HEK293 (cell line): ENCODE measurements around the gene C1orf35.

Source experiments
- CTCF ChIA-PET: fragments of 350-600 bp; formaldehyde crosslinking; extraction: SDS; loops from one replicate; lab custom pipeline; 2021; ENCODE audit warnings: antibody characterized with exemption; lab: Yijun Ruan, JAX
- POLR2A ChIA-PET: fragments of 300-600 bp; formaldehyde crosslinking; extraction: SDS; loops from one replicate; lab custom pipeline; 2020; ENCODE audit warnings: antibody characterized with exemption, inconsistent platforms; lab: Yijun Ruan, JAX
- H3K27ac ChIP-seq: fragments of 200-500 bp; sonication (Bioruptor generic); 2 replicates; pipeline ENCODE4 v1.5.1; 2014; ENCODE audit warnings: low read depth, low read length, control low read depth, inconsistent platforms; ENCODE audit errors: extremely low read depth
- H3K36me3 ChIP-seq, 2 experiments: fragments of 200-500 bp in 1 of 2; sonication (Bioruptor generic) in 1 of 2; 1 replicate in 1 of 2; 2 replicates in 1 of 2; pipeline ENCODE4 v1.5.1; 2014 to 2017; ENCODE audit warnings: inconsistent platforms in 2 of 2, low read length in 2 of 2; ENCODE audit not compliant: control insufficient read depth in 2 of 2, insufficient read depth in 1 of 2
- H3K4me1 ChIP-seq: fragments of 200-500 bp; sonication (Bioruptor generic); 2 replicates; pipeline ENCODE4 v1.5.1; 2014; ENCODE audit warnings: mild to moderate bottlenecking, low read length, inconsistent platforms; ENCODE audit not compliant: control insufficient read depth, insufficient read depth
- H3K4me3 ChIP-seq: 2 replicates; pipeline ENCODE4 v1.5.1; 2011; ENCODE audit warnings: low read depth, mild to moderate bottlenecking, control low read depth, low read length, moderate library complexity
- H3K9me3 ChIP-seq: fragments of 200-500 bp; sonication (Bioruptor generic); 2 replicates; pipeline ENCODE4 v1.5.1; 2014; ENCODE audit warnings: low read depth, low read length, inconsistent platforms; ENCODE audit not compliant: control insufficient read depth, insufficient read depth
- EGR2 ChIP-seq: fragments of 450-650 bp; formaldehyde crosslinking; IDR thresholded peaks from 2 replicates; pipeline ENCODE4 v1.5.1; 2016; ENCODE audit warnings: low read depth, missing biosample characterization, missing genetic modification characterization
- GFI1B ChIP-seq: fragments of 450-650 bp; formaldehyde crosslinking; IDR thresholded peaks from 2 replicates; pipeline ENCODE4 v1.5.1; 2016; ENCODE audit warnings: missing biosample characterization, missing genetic modification characterization
- GLI4 ChIP-seq: fragments of 450-650 bp; formaldehyde crosslinking; IDR thresholded peaks from 2 replicates; pipeline ENCODE4 v1.5.1; 2016; ENCODE audit warnings: missing biosample characterization, missing genetic modification characterization
- HOXD13 ChIP-seq: sonication (generic); formaldehyde crosslinking; IDR thresholded peaks from 2 replicates; pipeline ENCODE4 v1.8.0; 2022; ENCODE audit warnings: missing genetic modification reagents, borderline replicate concordance
- OVOL3 ChIP-seq: fragments of 450-650 bp; formaldehyde crosslinking; IDR thresholded peaks from 2 replicates; pipeline ENCODE4 v1.5.1; 2016; ENCODE audit warnings: missing biosample characterization, missing genetic modification characterization
- PRDM1 ChIP-seq: fragments of 450-650 bp; formaldehyde crosslinking; IDR thresholded peaks from 2 replicates; pipeline ENCODE4; 2016; ENCODE audit warnings: missing biosample characterization, missing genetic modification characterization
- YY1 ChIP-seq: fragments of 450-650 bp; formaldehyde crosslinking; IDR thresholded peaks from 2 replicates; pipeline ENCODE4 v1.5.1; 2018; ENCODE audit warnings: missing biosample characterization, missing genetic modification characterization
- ZBTB1 ChIP-seq: fragments of 450-650 bp; formaldehyde crosslinking; IDR thresholded peaks from 2 replicates; pipeline ENCODE4 v1.5.1; 2016; ENCODE audit warnings: missing biosample characterization, missing genetic modification characterization
- ZFHX2 ChIP-seq: fragments of 450-650 bp; formaldehyde crosslinking; conservative IDR thresholded peaks from 2 replicates; pipeline ENCODE4 v1.5.1; 2016; ENCODE audit warnings: missing biosample characterization, missing genetic modification characterization
- ZFP37 ChIP-seq: fragments of 450-650 bp; formaldehyde crosslinking; IDR thresholded peaks from 2 replicates; pipeline ENCODE4 v1.5.1; 2016; ENCODE audit warnings: missing biosample characterization, missing genetic modification characterization
- ZNF121 ChIP-seq: fragments of 450-650 bp; formaldehyde crosslinking; IDR thresholded peaks from 2 replicates; pipeline ENCODE4 v1.5.1; 2016; ENCODE audit warnings: missing biosample characterization, missing genetic modification characterization
- ZNF175 ChIP-seq: fragments of 450-650 bp; formaldehyde crosslinking; IDR thresholded peaks from 2 replicates; pipeline ENCODE4 v1.5.1; 2016; ENCODE audit warnings: missing biosample characterization, missing genetic modification characterization
- ZNF214 ChIP-seq: fragments of 450-650 bp; formaldehyde crosslinking; IDR thresholded peaks from 2 replicates; pipeline ENCODE4 v1.5.1; 2017; ENCODE audit warnings: missing biosample characterization, mild to moderate bottlenecking, missing genetic modification characterization, borderline replicate concordance
- ZNF324 ChIP-seq: fragments of 450-650 bp; formaldehyde crosslinking; IDR thresholded peaks from 2 replicates; pipeline ENCODE4 v1.5.1; 2016; ENCODE audit warnings: missing biosample characterization, missing genetic modification characterization
- ZNF596 ChIP-seq: fragments of 450-650 bp; IDR thresholded peaks from 2 replicates; pipeline ENCODE4 v1.5.0; 2018; ENCODE audit warnings: missing biosample characterization, mild to moderate bottlenecking, missing genetic modification characterization, moderate library complexity
- ZNF776 ChIP-seq: fragments of 450-650 bp; formaldehyde crosslinking; IDR thresholded peaks from 2 replicates; pipeline ENCODE4 v1.5.0; 2017; ENCODE audit warnings: missing biosample characterization, missing genetic modification characterization, borderline replicate concordance
- ZNF785 ChIP-seq: fragments of 450-650 bp; formaldehyde crosslinking; IDR thresholded peaks from 2 replicates; pipeline ENCODE4 v1.5.1; 2016; ENCODE audit warnings: missing biosample characterization, missing genetic modification characterization
- TF ChIP-seq, protein P1 (sequence below): fragments of 450-650 bp; formaldehyde crosslinking; IDR thresholded peaks from 2 replicates; pipeline ENCODE4 v1.5.1; 2016; ENCODE audit warnings: missing biosample characterization, missing genetic modification characterization, borderline replicate concordance
- TF ChIP-seq, protein P2 (sequence below): fragments of 450-650 bp; formaldehyde crosslinking; IDR thresholded peaks from 2 replicates; pipeline ENCODE4 v1.5.1; 2016; ENCODE audit warnings: missing biosample characterization, missing genetic modification characterization
- TF ChIP-seq, protein P3 (sequence below): fragments of 450-650 bp; formaldehyde crosslinking; IDR thresholded peaks from 2 replicates; pipeline ENCODE4 v1.5.1; 2016; ENCODE audit warnings: missing biosample characterization, missing genetic modification characterization

C1orf35 gene

DNA sequence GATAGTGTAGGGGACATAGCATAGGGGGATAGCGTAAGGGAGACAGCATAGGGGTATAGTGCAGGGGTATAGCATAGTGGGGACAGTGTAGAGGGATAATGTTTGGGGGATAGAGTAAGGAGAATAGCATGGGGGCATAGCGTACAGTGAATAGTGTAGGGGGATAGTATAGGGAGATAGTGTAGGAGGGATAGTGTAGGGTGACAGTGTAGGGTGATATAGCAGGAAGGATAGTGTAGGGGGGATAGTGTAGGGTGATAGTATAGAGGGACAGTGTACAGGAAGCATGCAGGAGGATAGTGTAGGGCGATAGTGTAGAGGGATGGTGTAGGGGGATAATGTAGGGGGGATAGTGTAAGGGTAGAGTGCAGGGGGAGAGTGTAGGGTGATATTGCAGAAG lies 32.3 kb downstream of the C1orf35 start (continued):
- no peak for TF ChIP-seq ZFP37
- TF ChIP-seq YY1: no peak
- TF ChIP-seq ZNF785: 0 out of 2 replicates have a peak, but pooled peaks have one; percentile 9

DNA sequence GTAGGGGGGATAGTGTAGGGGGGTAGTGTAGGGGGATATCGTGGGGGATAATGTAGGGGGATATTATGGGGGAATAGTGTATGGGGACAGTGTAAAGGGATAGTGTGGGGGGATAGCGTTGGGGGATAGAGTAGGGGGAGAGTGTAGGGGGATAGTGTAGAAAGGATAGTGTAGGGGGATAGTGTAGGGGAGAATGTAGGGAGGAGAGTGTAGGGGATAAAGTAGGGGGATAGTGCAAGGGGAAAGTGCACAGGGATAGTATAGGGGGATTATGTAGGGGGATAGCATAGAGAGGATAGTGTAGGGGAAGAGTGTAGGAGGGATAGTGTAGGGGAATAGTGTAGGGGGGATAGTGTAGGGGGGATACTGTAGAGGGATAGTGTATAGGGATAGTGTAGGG lies 33.0 kb downstream of the C1orf35 start:
- TF ChIP-seq ZNF776 (tag by site-specific recombination): no peak
- no peak for TF ChIP-seq GFI1B (tag by site-specific recombination)
- TF ChIP-seq, protein P1, sequence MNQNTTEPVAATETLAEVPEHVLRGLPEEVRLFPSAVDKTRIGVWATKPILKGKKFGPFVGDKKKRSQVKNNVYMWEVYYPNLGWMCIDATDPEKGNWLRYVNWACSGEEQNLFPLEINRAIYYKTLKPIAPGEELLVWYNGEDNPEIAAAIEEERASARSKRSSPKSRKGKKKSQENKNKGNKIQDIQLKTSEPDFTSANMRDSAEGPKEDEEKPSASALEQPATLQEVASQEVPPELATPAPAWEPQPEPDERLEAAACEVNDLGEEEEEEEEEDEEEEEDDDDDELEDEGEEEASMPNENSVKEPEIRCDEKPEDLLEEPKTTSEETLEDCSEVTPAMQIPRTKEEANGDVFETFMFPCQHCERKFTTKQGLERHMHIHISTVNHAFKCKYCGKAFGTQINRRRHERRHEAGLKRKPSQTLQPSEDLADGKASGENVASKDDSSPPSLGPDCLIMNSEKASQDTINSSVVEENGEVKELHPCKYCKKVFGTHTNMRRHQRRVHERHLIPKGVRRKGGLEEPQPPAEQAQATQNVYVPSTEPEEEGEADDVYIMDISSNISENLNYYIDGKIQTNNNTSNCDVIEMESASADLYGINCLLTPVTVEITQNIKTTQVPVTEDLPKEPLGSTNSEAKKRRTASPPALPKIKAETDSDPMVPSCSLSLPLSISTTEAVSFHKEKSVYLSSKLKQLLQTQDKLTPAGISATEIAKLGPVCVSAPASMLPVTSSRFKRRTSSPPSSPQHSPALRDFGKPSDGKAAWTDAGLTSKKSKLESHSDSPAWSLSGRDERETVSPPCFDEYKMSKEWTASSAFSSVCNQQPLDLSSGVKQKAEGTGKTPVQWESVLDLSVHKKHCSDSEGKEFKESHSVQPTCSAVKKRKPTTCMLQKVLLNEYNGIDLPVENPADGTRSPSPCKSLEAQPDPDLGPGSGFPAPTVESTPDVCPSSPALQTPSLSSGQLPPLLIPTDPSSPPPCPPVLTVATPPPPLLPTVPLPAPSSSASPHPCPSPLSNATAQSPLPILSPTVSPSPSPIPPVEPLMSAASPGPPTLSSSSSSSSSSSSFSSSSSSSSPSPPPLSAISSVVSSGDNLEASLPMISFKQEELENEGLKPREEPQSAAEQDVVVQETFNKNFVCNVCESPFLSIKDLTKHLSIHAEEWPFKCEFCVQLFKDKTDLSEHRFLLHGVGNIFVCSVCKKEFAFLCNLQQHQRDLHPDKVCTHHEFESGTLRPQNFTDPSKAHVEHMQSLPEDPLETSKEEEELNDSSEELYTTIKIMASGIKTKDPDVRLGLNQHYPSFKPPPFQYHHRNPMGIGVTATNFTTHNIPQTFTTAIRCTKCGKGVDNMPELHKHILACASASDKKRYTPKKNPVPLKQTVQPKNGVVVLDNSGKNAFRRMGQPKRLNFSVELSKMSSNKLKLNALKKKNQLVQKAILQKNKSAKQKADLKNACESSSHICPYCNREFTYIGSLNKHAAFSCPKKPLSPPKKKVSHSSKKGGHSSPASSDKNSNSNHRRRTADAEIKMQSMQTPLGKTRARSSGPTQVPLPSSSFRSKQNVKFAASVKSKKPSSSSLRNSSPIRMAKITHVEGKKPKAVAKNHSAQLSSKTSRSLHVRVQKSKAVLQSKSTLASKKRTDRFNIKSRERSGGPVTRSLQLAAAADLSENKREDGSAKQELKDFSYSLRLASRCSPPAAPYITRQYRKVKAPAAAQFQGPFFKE: no peak
- no peak for TF ChIP-seq OVOL3 (tag by site-specific recombination)
- TF ChIP-seq ZNF214: no peak
- TF ChIP-seq ZNF324 (tag by site-specific recombination): no peak
- TF ChIP-seq PRDM1 (tag by site-specific recombination): peak; percentile 15; the same call in 1 of the 2 replicates
- no peak for TF ChIP-seq ZFP37
- TF ChIP-seq, protein P2, sequence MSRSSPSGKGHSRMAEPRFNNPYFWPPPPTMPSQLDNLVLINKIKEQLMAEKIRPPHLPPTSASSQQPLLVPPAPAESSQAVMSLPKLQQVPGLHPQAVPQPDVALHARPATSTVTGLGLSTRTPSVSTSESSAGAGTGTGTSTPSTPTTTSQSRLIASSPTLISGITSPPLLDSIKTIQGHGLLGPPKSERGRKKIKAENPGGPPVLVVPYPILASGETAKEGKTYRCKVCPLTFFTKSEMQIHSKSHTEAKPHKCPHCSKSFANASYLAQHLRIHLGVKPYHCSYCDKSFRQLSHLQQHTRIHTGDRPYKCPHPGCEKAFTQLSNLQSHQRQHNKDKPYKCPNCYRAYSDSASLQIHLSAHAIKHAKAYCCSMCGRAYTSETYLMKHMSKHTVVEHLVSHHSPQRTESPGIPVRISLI (tag by site-specific recombination): no peak
- peak; percentile 53 for TF ChIP-seq ZFHX2 (tag by site-specific recombination)
- peak; percentile 74; the same call in 1 of the 2 replicates for TF ChIP-seq EGR2 (tag by site-specific recombination)
- TF ChIP-seq, protein P3, sequence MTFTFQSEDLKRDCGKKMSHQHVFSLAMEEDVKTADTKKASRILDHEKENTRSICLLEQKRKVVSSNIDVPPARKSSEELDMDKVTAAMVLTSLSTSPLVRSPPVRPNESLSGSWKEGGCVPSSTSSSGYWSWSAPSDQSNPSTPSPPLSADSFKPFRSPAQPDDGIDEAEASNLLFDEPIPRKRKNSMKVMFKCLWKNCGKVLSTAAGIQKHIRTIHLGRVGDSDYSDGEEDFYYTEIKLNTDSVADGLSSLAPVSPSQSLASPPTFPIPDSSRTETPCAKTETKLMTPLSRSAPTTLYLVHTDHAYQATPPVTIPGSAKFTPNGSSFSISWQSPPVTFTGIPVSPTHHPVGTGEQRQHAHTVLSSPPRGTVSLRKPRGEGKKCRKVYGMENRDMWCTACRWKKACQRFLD (tag by site-specific recombination): no peak
- TF ChIP-seq ZNF596: no peak
- TF ChIP-seq GLI4 (tag by site-specific recombination): no peak
- TF ChIP-seq ZNF121: no peak
- no peak for TF ChIP-seq HOXD13 (CRISPR knock-in tag)
- TF ChIP-seq ZBTB1 (tag by site-specific recombination): no peak
- no peak for TF ChIP-seq ZNF175 (tag by site-specific recombination)
- TF ChIP-seq, all 188 proteins: peak for 3
- Histone ChIP-seq H3K27ac (no peak overlapping the region), H3K36me3 (no peaks in the 10 kb centered on the region), H3K4me1 (no peaks in the 10 kb centered on the region), H3K9me3 (no peaks in the 10 kb centered on the region), H3K4me3 (no peak overlapping the region)
- POLR2A ChIA-PET: no interaction called here
- CTCF ChIA-PET: no interaction called here
